Measurements from ENCODE around the gene GRAP.
"Not testable (repeated sequence)": the region's sequence is repeated elsewhere in the genome, so short reads cannot be mapped to it uniquely, and the experiment has no call there.

GRAP gene

DNA sequence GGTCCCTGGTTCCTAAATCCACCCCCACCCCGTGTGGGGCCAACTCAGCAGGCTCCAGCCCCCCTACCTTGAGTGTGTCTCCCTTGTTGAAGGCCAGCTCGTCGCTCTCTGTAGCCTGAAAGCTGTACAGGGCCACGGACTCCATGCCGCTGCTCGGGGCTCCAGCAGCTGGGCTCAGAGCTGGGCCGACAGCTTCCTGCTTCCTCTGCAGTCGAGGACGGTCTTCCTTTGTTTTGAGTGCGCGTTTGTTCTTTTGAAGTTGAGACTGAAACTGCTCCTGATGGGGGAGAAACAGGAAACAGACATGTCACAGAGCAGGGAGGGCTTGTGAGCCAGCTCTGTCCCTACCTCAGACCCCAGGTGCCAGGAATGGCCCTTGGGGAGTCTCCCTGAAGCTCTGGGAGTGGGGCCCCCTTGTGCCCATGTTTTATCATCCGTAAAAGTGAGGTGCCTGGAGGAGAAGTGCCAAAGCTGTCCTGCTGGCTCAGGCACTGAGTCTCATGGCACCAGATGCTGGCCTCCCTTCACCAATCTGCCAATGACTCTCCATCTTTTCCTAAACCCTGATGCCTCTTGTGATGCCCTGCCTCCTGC lies at the start of gene GRAP:
GRAP (minus strand) TSS at position 176 of the 594 bp plus-strand sequence; CDS start at position 145, 31 bp downstream.
- DNase-seq = not testable (repeated sequence)

DNA sequence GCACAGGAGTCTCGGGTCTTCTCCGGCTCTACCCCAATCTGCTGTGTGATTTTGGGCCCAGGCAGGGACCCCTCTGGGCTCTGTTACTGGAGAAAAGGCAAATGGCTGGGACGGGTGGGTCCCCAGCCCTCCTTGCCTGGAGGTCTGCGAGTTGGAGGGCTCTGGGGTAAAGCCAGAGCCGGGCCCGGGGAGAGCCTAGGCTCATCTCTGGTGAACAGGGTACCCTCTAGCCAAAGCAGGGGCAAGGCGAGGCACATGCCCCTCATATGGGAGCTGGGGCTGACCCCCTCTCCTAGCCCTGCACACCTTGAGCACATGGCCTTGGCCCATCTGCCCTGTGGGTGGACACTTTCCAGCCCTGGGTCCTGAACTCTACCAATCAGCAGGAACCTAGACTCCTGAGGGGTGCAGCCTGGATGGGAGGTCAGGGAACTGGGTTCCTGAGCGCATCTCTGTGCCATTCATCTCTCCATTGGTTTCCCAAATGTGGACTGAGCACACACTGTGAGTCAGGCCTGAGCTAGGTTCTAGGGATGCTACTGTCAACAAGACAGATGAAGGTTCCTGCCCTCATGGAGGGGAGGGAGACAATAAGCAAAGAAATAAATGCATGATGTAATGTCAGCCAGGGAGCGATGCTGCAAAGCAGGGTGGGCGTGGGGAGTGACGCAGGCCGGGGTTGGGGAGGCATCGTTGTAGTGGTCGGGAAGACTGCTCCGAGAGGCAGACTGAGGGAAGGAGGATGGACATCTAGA lies 47.1 kb upstream of the GRAP start:
- not testable (repeated sequence) for DNase-seq

DNA sequence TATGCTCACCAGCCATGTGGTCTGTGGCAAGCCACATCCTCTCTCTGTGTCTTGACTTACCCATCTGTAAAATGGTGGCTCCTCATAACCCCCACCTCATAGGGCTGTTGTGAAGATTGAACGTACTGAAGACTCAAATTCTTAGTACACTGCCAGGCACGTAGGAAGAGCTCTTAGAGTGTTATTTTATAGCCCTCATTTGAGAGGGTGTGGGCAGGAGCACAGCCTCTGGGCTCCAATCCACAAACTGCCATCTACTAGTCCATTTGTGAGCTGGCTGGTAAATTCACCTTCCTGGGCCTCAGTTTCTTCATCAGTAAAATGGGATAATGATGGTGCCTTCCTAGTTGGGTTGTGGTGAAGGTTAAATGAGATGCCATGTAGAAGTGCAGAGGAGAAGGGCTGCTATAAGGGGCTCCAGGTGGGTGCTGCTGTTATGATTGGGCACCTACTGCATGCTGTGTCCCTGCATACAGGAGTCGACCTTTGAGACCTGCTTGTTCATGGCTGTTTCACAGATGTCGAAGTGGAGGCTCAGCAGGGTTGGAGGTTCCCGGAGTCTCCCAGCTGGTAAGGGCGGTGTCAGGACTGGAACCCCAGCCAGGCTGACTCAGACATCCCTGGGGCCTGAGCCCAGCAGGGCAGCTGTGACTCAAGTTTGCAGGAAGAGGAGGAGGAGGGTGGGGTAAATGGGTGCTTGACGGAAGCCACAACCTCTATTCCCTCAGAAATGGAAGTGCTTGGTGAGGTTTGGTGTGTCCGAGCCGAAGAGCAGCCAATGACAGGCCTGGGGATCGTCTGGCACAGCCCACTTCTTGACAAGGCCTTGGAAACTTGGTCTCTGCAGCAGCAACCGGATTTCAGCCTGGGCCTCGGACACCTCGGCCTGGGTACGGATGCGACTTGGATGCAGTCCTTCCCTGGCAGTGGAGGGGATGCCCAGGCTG lies 46.3 kb upstream of the GRAP start:
- not testable (repeated sequence) for DNase-seq

DNA sequence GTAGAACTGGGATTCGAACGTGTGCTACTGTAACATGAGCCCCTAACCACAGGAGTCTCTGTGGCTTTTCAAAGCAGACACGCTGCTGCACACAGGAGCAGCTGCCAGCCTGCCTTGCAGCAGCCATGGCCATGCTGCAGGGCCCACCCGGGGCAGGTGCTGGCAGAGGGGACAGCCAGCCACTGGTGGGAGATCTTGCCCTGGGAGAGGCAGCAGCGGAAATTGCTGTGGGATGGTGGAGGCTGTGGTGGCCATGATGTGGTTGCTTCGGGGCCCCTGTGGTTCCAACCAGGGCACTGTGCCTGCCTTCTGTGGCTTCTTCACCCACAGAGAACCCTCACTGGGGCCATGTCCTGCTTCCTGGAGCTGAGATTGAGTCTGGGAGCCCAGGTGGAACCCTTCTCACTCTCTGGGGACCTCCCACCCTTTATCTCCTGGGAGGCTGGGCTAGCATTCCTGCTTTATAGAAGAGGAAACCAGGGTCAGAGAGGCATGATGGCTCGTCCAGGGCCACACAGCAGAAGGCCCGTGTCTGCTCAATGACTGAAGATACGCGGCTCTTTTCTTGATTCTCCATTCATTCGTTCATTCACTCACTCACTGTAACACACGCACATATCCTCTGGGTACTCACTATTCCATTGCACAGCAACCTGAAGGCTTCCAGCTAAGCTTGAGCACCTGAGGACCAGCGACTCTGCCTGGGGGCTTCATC lies 43.5 kb upstream of the GRAP start:
- not testable (repeated sequence) for DNase-seq

DNA sequence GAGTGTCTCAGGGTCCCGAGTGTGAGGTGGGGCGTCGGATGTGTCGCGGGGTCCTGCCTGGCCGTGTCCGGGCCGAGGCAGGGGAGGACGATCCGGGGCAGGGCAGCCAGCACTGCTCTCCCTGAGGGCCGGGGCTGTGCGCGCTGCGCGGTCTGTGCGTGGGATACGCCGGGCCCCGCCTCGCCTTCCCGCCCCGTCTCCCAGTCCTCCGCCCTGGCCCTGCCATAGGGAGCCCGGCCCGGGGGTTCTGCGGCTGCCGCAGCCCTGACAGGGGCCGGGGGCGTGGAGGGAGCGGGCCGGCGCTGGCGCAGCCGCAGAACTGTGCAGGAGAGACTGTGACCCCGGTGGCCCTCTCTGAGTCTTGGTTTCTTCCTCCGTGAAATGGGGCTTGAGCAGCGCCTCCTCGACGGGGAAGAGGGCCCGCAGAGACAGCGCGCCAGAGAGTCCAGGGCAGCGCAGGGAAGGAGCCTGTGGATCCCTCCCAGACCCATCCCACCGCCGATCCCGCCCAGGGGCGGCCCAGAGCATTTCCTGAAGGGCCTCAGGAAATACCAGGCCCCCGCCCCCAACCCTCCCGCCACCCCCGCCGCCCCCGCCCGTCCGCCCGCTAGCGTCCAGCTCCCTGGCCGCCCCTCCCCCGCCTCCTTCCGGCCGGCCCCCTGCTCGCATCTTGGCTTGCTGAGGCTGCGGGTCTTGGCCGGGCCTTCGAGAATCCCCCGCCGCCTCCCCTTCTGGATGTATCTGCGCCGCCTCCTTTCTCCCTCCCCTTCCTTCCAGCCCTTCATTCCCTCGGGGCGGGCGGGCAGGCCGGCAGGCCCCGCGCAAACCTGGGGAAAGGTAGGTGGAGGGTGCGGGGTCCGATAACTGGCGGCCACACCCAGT lies 42.3 kb upstream of the GRAP start:
- DNase-seq = not testable (repeated sequence)

DNA sequence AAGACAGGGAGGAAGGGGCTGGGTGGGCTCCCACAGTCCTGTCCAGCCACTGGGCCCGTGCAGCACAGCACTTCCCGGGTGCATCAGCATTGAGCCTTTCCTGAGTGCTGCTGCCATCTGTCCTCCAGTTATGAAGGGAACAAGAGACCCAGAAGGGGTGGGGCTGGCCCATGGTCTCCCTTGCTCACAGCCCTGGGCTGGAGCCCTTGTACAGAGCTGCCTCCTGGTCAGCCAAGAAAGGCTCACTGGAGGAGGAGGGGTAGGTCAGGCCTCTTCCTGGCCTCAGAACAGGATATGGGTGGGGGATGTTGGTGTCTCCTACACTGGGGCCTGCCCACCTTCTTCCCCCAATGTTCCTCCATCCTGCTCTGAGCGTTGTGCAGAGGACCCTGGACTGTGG lies 30.6 kb upstream of the GRAP start:
- not testable (repeated sequence) for DNase-seq

DNA sequence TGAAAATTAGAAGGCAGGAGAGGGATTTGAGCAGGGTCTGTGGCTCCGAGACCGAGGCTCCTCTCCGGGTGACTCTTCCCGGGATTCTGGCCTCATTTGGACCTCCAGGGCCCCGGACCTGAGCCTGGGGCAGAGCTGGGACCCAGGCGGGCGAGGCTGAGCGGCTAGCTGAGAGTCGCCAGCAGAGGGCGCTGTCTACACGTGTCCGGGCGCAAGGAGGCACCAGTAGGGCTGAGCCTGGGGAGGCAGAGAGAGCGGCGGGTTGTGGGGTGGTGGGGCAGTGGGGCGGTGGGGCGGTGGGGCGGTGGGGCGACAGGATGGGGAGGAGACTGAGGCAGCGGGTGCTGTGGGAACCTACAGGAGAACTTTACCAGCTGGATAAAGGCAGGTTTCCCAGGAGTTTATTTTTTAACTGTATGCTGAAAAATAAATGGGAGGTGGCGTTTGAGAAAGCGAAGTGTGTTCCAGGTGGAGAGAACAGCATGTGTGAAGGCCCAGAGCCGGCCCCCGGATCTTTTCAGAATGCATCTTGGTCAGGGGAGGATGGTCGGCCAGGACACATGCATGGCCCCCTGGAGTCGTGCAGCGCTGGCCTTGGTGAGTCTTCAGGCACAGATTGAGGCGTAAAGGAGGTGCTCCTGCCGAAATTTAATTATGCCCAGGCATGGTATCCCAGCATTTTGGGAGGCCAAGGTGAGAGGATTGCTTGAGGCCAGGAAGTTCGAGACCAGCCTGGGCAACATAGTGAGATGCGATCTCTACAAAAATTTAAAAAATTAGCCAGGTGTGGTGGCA lies 29.8 kb upstream of the GRAP start:
- DNase-seq = not testable (repeated sequence)

DNA sequence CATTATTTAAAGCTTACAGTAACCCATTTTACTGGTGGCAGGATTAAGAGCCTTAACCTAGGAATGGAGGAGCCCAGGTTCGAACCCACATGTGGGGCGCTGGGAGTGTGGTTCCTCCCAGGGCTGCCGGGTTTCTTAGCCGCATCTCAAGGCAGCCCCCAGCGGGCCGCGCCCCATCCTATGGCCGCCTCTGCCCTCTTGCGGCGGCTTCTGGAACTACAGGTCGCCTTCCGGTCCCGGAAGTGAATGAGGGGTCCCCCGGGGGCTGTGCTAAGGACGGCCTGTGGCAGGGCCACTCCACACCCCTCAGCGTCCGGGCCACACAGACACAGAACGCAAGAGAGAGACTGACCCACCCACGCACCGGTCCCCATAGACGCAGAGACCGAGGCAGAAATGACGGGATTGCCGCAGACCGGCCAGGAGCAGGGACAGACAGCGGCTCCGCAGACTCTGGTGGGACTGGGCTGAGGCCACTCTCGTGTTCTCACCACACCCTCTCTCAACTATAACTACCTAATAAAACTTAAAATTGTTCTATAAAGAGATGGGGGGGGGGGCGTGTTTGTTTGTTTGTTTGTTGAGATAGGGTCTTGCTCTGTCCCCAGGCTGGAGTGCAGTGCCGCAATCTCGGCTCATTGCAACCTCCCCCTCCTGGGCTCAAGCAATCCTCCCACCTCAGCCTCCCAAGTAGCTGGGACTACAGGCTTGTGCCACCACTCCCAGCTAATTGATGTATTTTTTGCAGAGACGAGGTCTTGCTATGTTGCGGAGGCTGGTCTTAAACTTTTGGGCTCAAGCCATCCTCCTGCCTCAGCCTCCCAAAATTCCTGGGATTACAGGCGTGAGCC lies 23.8 kb upstream of the GRAP start:
- not testable (repeated sequence) for DNase-seq

DNA sequence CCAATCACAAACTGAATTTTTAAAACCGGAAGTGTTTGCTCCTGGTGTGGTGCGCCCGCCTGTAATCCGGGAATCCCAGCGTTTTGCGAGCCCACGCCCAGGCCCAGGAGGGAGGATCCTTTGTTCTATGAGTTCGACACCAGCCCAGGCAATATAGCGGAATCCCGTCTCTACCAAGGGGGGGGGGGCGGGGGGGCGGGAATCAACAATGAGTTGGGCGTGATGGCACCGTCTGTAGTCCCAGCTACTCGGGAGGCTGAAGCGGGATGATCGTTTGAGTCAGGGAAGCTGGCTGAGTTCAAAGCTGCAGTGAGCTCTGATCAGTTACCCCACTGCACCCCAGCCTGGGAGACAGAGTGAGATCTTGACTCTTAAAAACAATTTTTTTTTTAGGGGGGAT lies 17.6 kb upstream of the GRAP start:
- not testable (repeated sequence) for DNase-seq

DNA sequence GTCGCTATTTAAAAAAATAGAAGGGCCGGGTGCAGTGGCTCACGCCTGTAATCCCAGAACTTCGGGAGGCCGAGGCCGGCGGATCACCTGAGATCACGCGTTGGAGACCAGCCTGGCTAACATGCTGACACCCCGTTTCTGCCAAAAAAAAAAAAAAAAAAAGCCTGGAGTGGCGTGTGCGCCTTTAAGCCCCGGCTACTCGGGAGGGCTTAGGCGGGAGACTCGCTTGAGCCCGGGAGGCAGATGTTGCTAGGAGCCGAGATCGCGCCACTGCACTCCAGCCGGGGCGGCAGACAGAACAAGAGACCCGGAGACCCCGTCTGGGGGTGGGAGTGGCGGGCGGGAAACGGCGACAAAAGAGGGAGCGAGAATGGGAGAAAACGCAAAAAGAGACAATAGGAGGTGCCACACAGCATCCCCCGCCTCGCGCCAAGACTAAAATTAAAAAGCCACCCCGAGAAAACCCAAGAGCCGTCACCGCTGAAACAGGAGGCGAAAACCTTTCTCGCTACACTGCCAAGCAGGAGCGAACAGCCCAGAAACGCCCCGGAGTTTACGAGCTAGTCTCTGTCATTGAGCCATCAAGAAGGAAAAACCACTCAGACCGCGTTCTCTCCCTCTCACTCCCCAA lies 16.7 kb upstream of the GRAP start:
- DNase-seq = not testable (repeated sequence)

DNA sequence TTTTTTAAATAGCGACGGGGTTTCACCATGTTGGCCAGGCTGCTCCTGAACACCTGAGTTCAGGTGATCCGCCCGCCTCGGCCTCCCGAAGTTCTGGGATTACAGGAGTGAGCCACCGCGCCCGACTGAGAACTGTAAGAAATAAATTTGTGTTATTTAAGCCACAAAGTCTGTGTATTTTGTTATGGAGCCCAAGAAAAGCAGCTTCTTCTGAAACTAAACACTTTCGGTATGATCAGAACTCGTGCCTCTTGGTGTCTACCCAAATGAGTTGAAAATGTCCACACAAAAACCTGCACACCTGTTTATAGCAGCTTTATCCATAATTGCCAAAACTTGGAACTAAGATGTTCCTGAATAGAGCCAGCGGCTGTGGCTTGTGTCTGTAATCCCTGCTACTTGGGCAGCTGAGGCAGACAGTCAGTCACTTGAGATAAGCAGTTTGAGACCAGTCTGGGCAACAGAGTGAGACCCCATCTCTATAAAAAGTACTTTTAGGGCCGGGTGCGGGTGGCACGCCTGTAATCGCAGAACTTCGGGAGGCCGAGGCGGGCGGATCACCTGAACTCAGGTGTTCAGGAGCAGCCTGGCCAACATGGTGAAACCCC lies 16.1 kb upstream of the GRAP start:
- not testable (repeated sequence) for DNase-seq

DNA sequence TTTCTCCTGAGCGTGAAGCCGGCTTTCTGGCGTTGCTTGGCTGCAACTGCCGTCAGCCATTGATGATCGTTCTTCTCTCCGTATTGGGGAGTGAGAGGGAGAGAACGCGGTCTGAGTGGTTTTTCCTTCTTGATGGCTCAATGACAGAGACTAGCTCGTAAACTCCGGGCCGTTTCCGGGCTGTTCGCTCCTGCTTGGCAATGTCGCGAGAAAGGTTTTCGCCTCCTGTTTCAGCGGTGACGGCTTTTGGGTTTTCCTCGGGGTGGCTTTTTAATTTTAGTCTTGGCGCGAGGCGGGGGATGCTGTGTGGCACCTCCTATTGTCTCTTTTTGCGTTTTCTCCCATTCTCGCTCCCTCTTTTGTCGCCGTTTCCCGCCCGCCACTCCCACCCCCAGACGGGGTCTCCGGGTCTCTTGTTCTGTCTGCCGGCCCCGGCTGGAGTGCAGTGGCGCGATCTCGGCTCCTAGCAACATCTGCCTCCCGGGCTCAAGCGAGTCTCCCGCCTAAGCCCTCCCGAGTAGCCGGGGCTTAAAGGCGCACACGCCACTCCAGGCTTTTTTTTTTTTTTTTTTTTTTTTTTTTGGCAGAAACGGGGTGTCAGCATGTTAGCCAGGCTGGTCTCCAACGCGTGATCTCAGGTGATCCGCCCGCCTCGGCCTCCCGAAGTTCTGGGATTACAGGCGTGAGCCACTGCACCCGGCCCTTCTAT lies 15.4 kb upstream of the GRAP start:
- not testable (repeated sequence) for DNase-seq

DNA sequence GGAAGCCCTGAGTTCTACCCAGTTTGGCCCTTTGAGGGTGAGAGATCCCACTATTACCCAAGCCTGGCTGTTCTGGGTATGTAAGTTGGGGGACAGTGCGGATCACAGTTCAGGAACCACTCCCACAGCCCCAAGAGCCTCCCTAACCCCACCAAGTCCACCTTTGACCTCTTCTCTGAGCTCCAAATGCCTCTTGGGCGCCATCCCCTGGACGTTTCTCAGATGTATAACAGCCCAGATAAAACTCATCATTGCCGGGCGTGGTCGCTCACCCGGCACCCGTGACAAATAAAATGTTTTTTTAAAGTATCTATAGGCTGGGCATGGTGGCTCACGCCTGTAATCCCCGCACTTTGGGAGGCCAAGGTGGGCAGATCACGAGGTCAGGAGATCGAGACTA lies 8.7 kb upstream of the GRAP start:
- not testable (repeated sequence) for DNase-seq

DNA sequence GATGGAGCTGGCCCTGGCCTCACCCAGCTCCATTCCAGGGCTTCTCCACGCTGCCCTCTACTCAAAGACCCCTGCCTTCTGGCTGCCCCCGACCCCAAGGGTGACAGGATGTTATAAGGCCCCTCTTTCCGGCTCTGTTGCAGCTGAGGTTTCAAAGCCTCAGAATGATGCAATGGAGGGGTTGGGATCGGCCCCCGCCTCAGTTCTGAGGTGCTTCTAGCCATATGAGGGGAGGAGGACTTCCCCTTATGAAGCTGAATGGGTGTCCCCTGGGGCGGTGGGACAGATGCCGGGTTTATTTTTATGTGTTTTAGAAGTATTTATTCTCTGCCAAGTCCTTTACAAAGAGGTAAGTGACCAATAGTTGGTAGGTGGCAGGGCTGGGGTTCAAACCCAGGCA lies 2.1 kb upstream of the GRAP start:
- not testable (repeated sequence) for DNase-seq

DNA sequence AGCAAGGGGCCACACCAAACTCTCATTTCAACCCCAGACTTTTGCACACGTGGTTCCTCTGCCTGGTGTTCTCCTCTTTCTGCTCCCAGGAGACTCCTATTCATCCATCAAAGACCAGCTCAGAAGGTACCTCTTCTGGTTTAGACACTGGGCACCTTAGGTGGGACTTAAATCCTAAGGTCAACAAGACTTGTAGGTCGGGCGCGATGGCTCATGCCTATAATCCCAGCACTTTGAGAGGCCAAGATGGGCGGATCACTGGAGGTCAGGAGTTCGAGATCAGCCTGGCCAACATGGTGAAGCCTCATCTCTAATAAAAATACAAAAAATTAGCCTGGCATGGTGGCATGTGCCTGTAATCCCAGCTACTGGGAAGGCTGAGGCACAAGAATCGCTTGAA lies 753 bp upstream of the GRAP start:
- DNase-seq = not testable (repeated sequence)

DNA sequence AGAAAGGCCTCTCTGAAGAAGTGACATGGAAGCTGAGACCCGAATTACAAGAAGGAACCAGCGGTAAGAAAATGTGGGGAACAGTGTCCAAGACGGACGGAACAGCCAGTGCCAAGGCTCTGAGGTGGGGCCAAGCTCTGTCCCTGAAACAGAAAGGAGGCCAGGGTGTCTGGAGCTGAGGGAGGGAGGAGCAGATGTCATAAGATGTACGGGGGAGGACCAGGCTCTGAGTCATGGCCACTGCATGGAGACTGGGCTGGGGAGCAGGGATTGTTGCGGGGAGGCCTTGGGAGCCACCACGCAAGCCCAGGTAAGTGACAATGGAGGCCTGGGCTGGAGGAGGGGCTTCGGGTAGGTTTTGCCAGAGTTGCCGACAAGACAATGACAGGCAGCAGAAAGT lies 2.1 kb downstream of the GRAP start:
- DNase-seq = not testable (repeated sequence)

DNA sequence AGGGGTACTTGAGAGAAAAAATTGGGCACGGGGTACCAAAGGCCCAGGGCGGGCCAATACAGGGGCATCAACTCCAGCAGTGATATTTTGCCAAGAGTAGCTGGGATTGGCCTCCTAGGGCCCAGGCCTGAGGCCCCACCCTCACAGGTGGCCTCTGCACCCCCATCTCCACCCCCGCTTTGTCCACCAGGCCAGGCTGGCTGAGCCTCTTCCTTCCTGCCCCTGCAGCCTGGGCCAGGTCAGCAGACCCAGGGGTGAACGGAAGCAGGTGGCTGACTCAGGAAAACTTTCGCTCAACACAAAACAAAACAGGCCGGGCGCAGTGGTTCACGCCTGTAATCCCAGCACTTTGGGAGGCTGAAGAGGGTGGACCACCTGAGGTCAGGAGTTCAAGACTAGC lies 3.7 kb downstream of the GRAP start:
- not testable (repeated sequence) for DNase-seq

DNA sequence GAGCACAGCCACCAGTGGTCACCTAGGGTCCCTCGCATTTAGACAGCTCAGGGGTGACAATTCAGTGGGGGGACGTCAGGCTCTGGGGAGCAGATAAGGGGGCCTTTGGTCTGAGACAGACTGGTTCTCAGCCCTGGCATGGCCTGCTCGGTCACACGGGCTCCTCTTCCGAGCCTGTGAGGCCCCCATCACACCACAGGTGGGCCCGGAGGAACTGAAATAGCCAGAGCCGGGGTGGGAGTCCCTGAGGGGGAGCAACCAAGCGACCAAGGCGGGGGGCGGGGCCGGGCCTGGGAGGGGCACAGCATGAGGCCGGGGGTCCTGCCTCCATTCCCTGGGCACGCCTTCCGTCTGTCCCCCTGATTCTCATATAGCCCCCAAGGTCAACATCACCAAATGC lies 4.4 kb downstream of the GRAP start:
- not testable (repeated sequence) for DNase-seq

Measured in NCI-H526 (cell line).